NCI-H128 (cell line): Measurements from ENCODE around the gene TEX2.
"Not testable (repeated sequence)": the region's sequence is repeated elsewhere in the genome, so short reads cannot be mapped to it uniquely, and the experiment has no call there.

ENCODE experiments used
- DNase-seq: peaks from one replicate; lab custom pipeline; 2025; ENCODE audit not compliant: unreplicated experiment; lab: John Stamatoyannopoulos, UW

The TEX2 gene

DNA sequence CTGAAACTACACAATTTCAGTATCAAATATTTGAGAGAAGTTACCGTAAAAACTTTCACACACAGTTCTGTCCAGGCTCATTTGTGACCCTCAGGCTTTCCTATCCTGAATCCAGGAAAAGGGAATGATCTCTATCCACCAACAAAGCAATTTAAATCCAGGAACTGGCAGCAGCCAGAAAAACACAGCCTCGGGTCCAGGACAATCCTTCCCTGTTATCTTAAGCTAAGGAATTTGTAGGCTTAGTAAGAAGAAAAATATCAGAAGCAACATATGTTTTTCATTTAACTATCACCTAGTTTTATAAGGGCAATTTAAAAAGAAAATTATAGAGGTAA is 47.1 kb downstream of the TEX2 start:
- no peak for DNase-seq

DNA sequence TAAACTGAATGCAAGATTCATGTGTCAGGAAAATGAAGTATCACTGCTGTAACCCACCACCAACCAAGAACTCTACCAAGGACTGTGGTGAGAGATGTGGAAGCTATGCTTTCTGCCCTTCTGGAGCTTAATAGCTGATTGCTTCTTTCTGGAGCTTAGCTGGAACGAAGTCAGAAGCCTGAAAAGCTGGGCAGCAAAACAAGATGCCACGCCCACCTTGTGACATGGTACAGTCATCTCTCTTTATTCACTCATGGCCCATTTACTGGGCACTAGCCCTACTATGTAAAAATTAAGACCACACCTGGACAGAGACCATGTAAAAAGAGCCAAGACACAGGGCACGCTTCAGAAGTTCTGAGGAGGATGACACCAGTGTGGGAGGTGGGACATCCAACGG is 48.1 kb downstream of the TEX2 start:
- DNase-seq: no peak

DNA sequence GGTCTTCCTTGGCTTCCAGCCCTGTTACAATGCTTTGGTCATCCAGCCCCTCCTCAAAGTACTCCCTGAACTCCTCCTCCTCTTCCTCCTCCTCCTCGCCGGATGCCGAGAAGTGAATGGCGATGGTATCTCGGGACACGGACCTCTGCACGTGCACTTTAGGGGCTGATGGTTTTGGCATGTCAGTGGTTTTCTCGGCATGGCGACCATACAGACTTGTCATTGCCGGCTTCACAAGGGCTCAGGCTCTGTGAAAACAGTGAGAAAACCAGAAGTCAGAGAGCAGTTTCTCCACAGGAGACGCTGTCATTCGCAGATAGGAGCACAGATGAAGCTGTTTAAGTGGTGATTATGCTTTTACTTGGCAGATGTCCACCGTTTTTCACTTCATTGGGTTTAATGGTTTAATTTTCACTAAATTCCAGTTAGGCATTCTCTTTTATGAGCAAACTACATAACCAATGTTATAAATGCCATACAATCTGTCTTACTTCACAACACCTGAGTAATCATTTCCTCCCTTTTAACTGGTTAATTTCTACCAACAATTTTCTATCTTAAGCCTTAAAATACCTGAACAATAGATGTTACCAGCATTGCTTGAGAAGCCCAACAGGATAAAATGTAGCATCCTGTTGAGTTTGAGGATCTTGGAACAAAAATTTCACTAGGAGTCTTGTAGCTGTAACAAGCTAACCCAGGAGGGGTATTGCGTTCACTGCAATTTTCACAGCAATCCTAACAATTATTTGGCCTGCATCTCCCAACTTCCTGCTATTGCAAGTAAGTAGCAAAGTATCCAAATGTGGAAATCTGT is 48.9 kb downstream of the TEX2 start:
- DNase-seq: no peak

DNA sequence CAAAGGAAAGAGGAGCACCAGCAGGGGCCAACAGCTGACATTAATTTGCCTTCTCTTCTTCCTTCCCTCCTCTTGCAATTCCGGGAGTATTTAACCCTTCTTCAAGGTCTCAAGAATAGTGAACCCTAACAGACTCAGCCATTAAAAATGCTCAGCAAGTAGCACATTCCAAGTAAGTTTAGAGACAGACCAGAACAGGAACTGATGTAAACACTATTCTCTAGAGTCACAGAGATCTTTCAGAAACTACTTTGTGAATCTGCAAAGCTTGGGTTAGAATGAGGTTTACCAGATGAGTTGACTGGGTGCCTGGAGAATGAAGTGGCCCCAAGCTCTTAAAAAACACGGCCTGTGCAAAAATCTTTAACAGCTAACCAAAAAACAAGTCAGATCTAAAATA is 50.9 kb downstream of the TEX2 start:
- DNase-seq: no peak

DNA sequence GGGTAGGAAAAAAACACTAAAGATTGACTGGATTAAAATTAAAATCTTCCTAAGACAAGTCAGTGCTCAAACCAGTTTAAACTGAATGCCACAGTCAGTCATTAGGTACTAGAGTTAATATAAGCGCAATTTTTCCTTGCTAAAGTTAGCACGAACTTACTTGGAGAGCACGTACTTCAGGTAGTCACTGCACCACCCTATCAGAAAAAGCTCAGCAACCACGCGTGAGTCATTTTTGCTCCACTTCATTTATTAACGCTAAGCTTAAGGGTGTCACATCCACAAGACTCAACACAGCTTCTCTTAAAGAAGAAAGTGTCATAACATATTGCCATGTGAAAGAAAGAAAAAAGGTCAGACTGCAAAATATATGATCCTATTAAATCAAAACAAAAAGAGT is 53.1 kb downstream of the TEX2 start:
- DNase-seq: no peak

DNA sequence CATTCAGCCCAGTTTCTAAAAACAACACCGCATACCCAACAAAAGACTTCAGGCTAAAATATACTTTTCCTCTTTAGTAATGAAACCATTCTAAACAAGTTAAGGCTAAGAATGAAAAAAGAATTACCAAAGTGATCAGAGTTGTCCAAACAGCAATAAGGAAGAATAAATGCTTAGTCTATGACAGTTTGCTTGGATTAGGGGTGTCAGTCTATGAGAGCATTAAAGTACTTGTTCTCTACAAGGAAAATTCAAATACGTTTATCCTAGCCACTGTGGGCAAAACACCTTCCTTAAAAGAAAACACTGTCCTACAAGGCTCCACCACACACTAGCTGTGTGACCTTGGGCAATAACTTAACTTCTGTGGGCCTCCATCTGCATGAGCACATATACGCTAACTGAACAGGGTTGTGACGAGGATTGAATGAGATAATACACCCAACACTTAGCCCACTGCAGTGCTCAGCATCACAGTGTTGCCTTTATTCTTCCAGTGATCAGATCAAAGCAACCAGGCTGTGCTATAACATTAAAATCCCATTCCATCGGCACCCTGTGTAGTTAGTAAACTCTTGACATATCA is 53.6 kb downstream of the TEX2 start:
- no peak for DNase-seq

DNA sequence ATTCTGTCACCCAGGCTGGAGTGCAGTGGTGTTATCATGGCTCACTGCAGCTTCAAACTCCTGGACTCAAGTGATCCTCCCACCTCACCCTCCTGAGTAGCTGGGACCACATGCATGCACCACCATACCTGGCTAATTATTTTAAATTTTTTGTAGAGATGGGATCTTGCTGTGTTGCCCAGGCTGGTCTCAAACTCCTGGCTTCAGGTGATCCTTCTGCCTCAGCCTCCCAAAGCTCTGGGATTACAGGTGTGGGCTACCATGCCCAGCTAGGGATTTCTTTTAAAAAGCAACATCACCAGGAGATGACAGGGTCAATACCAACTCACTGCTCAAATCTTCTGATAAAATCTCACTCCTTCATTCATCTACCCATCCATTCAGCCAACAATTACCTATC is 54.4 kb downstream of the TEX2 start:
- not testable (repeated sequence) for DNase-seq

DNA sequence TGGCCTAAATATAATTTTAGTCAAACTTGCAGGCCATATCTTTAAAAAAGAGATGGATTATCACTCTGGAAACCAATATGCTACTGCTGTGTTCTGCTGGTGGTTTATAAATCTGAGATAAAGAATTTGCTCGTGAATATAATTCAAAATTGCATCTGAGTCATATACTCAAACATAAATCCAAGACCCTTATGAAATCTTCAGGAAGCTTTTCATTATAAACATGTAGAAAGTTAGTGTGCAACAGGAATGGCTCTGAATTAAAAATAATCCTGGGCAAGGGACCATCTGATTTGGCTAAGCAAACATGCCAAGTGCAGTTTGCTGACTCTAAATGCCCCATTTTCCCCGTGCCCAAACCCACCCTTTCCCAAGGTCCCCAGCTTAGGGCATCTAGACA is 57.3 kb downstream of the TEX2 start:
- no peak for DNase-seq

DNA sequence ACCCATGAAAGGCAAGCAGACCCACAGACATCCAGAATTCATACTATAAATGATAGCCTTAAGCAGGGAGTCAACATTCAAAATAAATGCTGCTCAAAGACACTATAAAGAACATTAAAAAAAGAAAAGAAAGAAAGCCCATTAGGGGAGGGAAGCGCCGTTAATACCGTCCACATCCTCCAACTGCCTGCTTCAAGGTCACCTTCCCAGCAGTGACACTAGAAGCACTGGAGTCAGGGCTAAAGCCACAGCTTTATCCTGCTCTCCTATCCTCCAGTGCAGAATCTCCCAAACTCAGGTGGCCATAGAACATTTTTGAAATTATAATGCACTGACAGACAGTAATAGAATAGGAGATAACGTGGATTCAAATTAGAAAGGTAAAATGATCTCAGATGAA is 59.4 kb downstream of the TEX2 start:
- no peak for DNase-seq

DNA sequence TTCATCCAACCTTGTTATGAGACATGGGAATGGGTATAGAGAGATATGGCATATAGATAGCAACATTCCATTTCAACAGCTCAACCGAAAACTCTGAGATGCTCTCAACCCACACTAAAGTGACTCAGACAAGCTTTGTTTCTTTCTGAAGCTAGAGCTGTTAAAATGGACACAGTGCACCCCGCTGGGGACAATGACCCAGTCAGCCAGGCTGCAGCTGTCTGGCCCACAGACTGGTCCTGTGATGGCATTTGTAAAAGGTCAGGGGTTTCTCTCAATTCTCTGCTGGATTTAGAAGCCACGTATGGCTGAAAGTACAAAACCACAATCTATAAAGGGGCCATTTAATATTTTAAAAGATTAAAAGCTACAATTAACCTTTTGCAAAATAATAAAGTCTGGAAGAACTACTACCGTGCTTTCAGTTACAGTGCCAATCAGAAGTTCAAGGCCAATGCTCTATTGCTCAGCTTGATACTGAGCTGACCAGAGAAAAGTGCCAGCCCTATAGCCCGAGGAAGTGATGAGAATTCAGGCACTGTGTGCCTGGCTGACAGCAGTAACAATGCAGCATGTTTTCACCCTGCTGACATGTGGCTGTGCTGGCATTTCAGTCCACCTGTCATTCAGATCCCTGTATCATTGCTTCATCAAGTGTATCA is 60.2 kb downstream of the TEX2 start:
- no peak for DNase-seq

DNA sequence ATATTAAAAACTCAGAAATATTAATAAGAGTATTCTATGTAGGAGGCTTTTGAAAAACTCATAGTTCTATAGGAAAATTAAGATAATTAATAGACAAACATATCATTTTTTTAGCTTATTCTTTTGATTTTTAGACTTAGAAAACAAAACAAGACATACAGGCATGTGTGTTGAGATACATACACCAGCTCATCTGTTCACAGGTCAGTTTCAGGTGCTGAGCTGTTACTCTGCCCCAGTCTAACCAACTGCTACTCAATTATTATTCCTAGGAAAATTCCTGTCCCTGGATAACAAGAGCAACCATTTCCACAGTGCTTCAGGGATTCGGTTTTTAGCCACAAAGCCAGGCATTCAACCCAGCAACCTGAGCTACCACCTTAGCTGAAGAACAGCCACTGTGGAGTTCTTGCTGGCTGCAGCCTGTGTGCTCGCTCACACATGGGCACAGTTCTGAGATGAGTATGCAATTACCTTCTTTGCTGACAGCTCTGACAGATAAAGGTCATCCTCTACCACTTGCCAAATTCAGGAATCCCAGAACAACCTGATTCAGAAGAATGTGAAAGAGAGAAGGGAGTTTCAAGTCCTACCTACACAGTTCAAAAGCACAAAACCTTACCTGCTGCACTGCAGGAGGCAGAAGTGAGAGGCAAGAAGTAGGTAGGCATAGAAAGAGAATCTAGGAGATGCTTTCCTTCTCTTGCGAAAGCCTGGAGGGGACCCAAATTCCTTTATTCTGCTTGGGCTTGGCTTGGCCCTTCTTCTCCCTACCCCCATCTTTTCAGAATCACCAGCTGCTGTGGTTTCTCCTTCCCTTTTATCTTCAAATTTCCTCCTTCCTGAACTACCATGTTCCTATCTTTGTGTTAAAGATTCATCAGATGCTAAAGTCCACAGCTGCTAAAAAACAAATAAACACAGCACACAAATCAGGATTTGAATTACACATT is 62.7 kb downstream of the TEX2 start:
- DNase-seq: no peak

DNA sequence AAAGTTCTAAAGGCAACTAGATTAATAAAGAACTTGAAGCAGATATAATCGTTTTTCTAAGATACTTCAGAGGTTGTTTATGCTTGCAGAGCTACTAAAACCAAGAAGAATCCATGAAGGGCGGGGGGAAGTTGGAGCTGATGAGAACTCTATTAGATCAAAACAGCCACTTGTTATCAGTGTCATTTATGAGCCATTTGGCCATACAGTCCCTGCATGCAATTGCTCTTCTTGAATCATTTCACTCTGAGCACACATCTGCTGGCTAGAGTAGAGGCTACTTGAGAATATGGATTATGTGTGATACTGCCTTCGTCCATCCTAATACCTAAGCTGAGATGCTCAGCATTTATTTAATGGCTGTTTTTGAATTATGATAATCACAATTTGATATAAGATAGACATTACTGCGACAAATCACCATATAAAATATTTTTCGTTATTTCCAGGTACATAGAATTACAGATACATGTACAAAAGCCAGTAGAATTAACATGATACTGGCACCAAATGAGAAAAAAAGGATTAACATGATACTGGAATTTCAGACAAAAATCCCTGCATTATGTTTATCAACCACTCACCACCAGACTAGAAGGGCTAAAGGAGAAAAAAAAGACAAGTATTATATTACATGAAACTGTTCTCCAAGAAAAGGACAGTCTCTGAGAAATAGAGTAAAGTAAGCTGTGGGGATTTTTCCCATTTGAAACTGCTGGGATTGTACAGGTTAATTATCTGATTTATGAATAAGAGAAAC is 64.5 kb downstream of the TEX2 start:
- DNase-seq: no peak

DNA sequence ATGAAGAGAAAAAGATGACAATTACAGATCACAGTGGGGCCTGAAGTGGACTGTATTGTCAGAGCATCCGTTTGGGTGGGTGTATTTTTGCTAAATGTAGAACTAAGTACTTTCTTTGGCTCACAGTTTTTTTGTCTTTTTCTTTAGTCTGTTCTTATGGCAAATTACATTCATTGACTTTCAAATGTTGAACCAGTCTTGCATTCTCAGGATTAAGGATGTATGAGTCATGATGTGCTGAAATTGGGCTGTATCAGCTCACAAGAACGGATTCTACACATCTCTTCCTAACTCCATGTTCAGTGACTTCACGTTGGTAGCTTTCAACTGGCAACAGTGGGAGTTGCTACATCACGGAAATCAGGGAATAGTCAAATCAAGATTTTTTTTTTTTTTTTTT is 66.5 kb downstream of the TEX2 start:
- DNase-seq: no peak

DNA sequence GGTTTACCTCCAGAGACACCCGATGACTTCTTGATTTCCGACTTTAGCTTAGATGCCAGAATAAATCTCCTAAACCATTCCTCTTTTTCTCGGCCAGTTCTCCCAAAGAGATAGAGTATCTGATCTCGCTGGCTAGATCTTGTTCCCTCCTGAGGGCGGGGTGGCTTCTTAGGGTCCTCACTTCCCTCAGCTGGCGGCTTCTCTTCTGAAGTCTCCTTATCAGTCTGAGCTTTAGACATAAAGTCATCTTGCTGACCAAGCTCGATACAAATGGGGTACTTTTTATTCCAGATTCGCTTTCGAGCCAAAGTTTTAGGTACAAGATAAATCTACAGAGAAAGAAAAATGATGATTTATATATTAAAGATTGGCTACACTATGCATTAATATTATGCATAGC is 69.5 kb downstream of the TEX2 start:
- DNase-seq: no peak

DNA sequence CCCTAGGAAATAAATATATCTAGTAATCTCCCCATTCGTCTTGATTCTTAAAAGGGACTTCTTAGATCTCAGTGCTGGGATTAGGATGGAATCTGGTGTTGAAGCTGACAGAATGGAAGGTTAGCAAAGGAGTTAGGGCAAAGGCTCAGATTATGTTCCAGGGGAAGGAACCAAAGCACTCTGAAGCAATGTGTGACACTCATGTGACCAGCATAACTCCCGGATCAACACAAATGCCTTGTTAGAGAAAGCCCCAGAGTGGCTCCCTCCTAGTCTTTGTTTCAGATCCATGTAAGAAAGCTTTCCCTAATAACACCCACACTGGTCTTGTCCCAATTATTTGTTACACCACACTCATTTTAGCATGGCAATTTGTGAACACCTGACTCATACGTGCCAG is 70.5 kb downstream of the TEX2 start:
- no peak for DNase-seq

DNA sequence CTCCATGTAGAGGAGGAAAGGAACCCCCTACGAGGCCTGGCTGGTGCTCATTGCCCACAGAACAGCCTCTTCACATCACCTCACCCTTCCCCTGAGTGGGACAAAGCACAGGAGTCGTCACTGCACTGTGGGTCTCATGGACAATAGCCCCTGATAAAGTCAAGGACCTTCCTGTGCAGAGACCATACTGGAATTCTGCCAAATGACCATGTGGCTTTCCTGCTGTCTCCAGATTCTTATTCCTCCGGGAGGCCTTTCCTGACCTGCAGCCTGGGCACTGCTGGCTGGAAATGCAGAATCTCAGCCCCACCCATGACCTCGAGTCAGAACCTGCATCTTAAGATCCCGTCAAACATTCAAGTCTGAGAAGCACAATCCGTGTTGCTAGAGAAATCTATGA is 72.6 kb downstream of the TEX2 start:
- DNase-seq: no peak

DNA sequence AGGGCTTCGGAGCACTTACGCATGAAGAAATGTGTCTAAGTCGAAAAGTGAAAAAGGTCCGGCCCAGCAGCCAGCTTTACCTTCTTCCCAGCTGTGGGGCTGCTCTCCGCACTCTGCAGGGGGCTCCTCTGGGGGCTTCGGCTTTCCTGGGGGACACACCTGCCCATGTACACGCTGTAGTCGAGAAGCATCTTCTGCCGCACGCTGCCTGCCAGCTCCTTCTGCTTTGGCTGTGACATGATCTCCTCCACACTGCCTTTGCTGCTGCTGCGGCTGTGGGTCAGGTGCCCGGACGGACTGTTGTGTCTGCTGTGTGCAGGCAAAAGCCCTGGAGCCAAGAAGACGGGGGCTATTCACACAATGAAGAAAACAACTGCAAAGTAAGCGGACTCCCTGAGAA is 75.0 kb downstream of the TEX2 start:
- no peak for DNase-seq

DNA sequence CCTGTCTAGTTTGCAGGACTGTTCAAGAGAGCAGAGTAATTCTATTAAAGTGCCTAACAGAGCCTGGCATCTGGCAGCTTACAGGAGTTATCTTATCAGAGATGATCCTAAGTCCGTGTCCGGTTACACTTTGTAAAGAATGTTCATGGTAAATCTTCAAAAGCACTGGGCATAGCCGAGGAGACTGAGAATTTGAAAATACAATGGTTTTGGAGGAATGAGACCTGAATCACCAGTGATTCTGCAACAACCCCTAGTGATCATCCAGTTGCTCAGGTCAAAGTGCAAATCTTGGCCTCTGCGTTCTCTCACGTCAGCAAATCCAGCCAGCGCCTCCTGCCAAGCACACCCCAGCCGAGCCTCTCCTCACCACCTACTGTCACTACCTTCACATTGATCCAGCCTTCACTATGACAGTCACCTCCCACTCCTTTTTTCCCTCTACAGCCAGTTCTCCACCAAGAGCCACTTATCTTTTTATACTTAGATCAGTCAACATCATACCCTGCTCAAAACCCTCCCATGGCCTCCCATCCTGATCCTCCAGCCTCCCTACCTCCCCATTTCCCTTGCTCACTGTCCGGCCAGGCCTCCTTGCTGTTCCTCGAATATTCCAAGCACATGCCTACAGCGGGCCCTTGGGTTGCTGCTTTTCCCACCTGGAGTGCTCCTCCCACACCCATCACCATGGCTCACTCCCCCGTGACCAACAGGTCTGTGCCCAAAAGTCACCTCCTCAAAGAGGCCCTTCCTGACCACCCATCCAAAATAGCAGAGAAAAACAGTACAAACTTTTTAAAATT is 75.8 kb downstream of the TEX2 start:
- no peak for DNase-seq

DNA sequence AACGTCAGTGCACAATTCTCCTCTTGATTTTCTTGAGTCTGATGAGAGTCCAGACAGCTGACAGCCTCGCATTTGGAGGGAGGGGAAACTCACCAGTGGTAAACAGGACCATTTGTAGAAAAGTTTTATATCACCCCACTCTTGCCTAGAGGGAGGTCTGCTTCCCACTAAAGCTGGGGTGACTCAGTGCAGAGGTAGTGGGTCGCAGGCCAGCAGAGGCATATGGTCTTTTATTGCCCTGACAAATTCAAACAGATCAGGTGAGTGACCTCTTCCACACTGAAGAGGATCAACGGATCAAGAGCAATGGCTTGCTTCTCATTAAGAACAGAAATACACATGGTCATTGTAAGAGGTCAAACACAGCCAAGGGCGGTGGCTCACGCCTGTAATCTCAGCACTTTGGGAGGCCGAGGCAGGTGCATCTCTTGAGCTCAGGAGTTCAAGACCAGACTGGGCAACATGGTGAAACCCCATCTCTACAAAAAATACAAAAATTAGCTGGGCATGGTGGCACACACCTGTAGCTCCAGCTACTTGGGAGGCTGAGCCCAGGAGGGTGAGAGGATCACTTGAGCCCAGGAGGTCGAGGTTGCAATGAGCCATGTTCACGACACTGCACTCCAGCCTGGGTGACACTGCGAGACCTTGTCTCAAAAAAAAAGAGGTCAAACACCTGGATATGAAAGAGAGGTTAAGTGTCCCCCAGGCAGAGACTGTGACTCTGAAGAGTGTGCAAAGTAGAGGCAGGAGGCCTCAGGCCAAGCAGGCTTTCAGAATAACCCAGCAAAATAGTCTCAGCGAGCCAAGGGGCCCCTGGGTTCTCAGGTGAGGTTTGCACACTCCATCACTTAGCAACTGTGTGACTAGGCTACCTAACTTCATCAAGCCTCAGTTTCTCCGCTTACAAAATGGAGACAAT is 76.6 kb downstream of the TEX2 start:
- DNase-seq: no peak
